H9 (cell line): Measurements from ENCODE around the gene DUSP1. TPM values are rescaled to one million over a fixed set of nuclear protein-coding genes. Genes with fewer than 3 reads are reported as not detected.

ENCODE experiments used
- DNase-seq: peaks from one replicate; pipeline ENCODE4 v3.0.0-alpha.2; 2017
- H2AFZ ChIP-seq: one replicate; pipeline ENCODE4 v1.6.1; 2013; ENCODE audit warnings: mild to moderate bottlenecking, low read length, control low read depth, moderate library complexity
- H2AK5ac ChIP-seq: 2 replicates; pipeline ENCODE4 v1.6.1; 2013; ENCODE audit warnings: low read length, control low read depth, mixed read lengths; ENCODE audit not compliant: insufficient read length
- H2BK120ac ChIP-seq: one replicate; pipeline ENCODE4 v1.6.1; 2013; ENCODE audit warnings: low read depth, mild to moderate bottlenecking, low read length, control low read depth, inconsistent platforms; ENCODE audit not compliant: poor library complexity, severe bottlenecking
- H2BK12ac ChIP-seq: 2 replicates; pipeline ENCODE4 v1.6.1; 2013; ENCODE audit warnings: low read length, control low read depth, mixed read lengths, low read depth; ENCODE audit not compliant: insufficient read length
- H2BK15ac ChIP-seq: 2 replicates; pipeline ENCODE4 v1.6.1; 2013; ENCODE audit warnings: low read depth, low read length, control low read depth
- H2BK20ac ChIP-seq: one replicate; pipeline ENCODE4 v1.6.1; 2013; ENCODE audit warnings: low read depth, mild to moderate bottlenecking, low read length, control low read depth, inconsistent platforms; ENCODE audit not compliant: poor library complexity, severe bottlenecking
- H2BK5ac ChIP-seq: 2 replicates; pipeline ENCODE4 v1.6.1; 2013; ENCODE audit warnings: low read length, control low read depth, mixed read lengths; ENCODE audit not compliant: insufficient read length
- H3K14ac ChIP-seq: 2 replicates; pipeline ENCODE4 v1.6.1; 2013; ENCODE audit warnings: low read length, control low read depth; ENCODE audit not compliant: insufficient read depth
- H3K18ac ChIP-seq: 2 replicates; pipeline ENCODE4 v1.6.1; 2013; ENCODE audit warnings: low read depth, mild to moderate bottlenecking, mixed read lengths, low read length, control low read depth; ENCODE audit not compliant: insufficient read length
- H3K23ac ChIP-seq: 2 replicates; pipeline ENCODE4 v1.6.1; 2013; ENCODE audit warnings: low read length, control low read depth, mixed read lengths, low read depth; ENCODE audit not compliant: insufficient read length
- H3K23me2 ChIP-seq: 2 replicates; pipeline ENCODE4 v1.6.1; 2013; ENCODE audit warnings: low read depth, mild to moderate bottlenecking, mixed read lengths, low read length, control low read depth; ENCODE audit not compliant: insufficient read length, poor library complexity, severe bottlenecking
- H3K27ac ChIP-seq: 2 replicates; pipeline ENCODE4 v1.5.1; 2013; ENCODE audit warnings: low read length, control low read depth, mixed read lengths, low read depth; ENCODE audit not compliant: insufficient read length
- H3K27me3 ChIP-seq: 2 replicates; pipeline ENCODE4 v1.6.1; 2013; ENCODE audit warnings: low read length, control low read depth, inconsistent platforms; ENCODE audit not compliant: insufficient read depth
- H3K4ac ChIP-seq: 2 replicates; pipeline ENCODE4 v1.6.1; 2013; ENCODE audit warnings: low read depth, mild to moderate bottlenecking, control low read depth, inconsistent platforms, low read length, moderate library complexity
- H3K4me1 ChIP-seq: 2 replicates; pipeline ENCODE4 v1.6.1; 2013; ENCODE audit warnings: low read length, control low read depth, inconsistent platforms; ENCODE audit not compliant: insufficient read depth
- H3K4me2 ChIP-seq: 2 replicates; pipeline ENCODE4 v1.6.1; 2013; ENCODE audit warnings: low read length, control low read depth, mixed read lengths; ENCODE audit not compliant: insufficient read length, insufficient read depth
- H3K56ac ChIP-seq: 2 replicates; pipeline ENCODE4 v1.6.1; 2013; ENCODE audit warnings: low read depth, mild to moderate bottlenecking, mixed read lengths, low read length, control low read depth; ENCODE audit not compliant: insufficient read length
- H3K79me1 ChIP-seq: 2 replicates; pipeline ENCODE4 v1.6.1; 2013; ENCODE audit warnings: low read depth, mild to moderate bottlenecking, moderate library complexity, low read length, control low read depth, inconsistent platforms; ENCODE audit not compliant: insufficient read depth, poor library complexity, severe bottlenecking
- H3K79me2 ChIP-seq: 2 replicates; pipeline ENCODE4 v1.6.1; 2013; ENCODE audit warnings: low read length, control low read depth, inconsistent platforms; ENCODE audit not compliant: insufficient read depth
- H3K9ac ChIP-seq: 2 replicates; pipeline ENCODE4 v1.6.1; 2013; ENCODE audit warnings: low read length, control low read depth, mixed read lengths; ENCODE audit not compliant: insufficient read length; ENCODE audit errors: extremely low read depth
- H3K9me3 ChIP-seq: one replicate; pipeline ENCODE4 v1.6.1; 2013; ENCODE audit warnings: low read depth, low read length, inconsistent platforms; ENCODE audit not compliant: control insufficient read depth
- H3T11ph ChIP-seq: one replicate; pipeline ENCODE4 v1.6.1; 2013; ENCODE audit warnings: mild to moderate bottlenecking, low read length, control low read depth, inconsistent platforms
- H4K20me1 ChIP-seq: one replicate; pipeline ENCODE4 v1.6.1; 2013; ENCODE audit not compliant: control insufficient read depth, insufficient read length, insufficient read depth
- H4K5ac ChIP-seq: 2 replicates; pipeline ENCODE4 v1.6.1; 2013; ENCODE audit warnings: low read depth, mild to moderate bottlenecking, mixed read lengths, low read length, control low read depth; ENCODE audit not compliant: insufficient read length
- H4K8ac ChIP-seq: replicated peaks from 2 replicates; pipeline ENCODE4 v1.6.1; 2013; ENCODE audit warnings: low read length, control low read depth, mixed read lengths, low read depth; ENCODE audit not compliant: insufficient read length
- H4K91ac ChIP-seq: 2 replicates; pipeline ENCODE4 v1.6.1; 2013; ENCODE audit warnings: low read depth, mild to moderate bottlenecking, moderate library complexity, mixed read lengths, low read length, control low read depth; ENCODE audit not compliant: insufficient read length
- H3K27ac Mint-ChIP-seq, 3 experiments: 2 replicates in 2 of 3; 3 replicates in 1 of 3; pipeline ENCODE4 v1.8.0; 2020 to 2021; ENCODE audit warnings: mixed read lengths in 3 of 3, mild to moderate bottlenecking in 1 of 3, moderate library complexity in 1 of 3
- H3K27me3 Mint-ChIP-seq: 2 replicates; pipeline ENCODE4 v1.8.0; 2021; ENCODE audit warnings: low read depth, mild to moderate bottlenecking, moderate library complexity, mixed read lengths
- H3K36me3 Mint-ChIP-seq, 3 experiments: 2 replicates in 2 of 3; 3 replicates in 1 of 3; pipeline ENCODE4 v1.8.0; 2020 to 2021; ENCODE audit warnings: low read depth in 3 of 3, mixed read lengths in 3 of 3; ENCODE audit not compliant: insufficient read depth in 1 of 3
- H3K4me1 Mint-ChIP-seq, 2 experiments: 2 replicates each; pipeline ENCODE4 v1.8.0; 2020; ENCODE audit warnings: mixed read lengths in 2 of 2
- H3K4me3 Mint-ChIP-seq, 2 experiments: 2 replicates in 1 of 2; 3 replicates in 1 of 2; pipeline ENCODE4 v1.8.0; 2020 to 2021; ENCODE audit warnings: mild to moderate bottlenecking in 2 of 2, mixed read lengths in 2 of 2, moderate library complexity in 1 of 2
- H3K9me3 Mint-ChIP-seq, 2 experiments: 2 replicates in 1 of 2; 3 replicates in 1 of 2; pipeline ENCODE4 v1.8.0; 2020; ENCODE audit warnings: mild to moderate bottlenecking in 2 of 2, mixed read lengths in 2 of 2, moderate library complexity in 1 of 2
- WGBS: extraction: QIAGEN DNeasy Blood & Tissue Kit; methylation state at CpG from one replicate; pipeline ENCODE4 v1.1.7; 2013; ENCODE audit warnings: missing lambda C conversion rate, low lambda C conversion rate, mixed read lengths; ENCODE audit not compliant: insufficient read length; ENCODE audit errors: extremely low coverage; 5-methylcytosine and 5-hydroxymethylcytosine counted together
- total RNA-seq: library from RNA; stranded (reverse); gene quantifications from 2 replicates; pipeline ENCODE4 v1.2.1, GENCODE V29; 2021
- TF ChIP-seq, protein P1 (sequence below): fragments of 200-600 bp; sonication (generic); conservative IDR thresholded peaks from 3 replicates; pipeline ENCODE4 v1.8.0; 2021; ENCODE audit warnings: antibody characterized with exemption, mild to moderate bottlenecking

Gene DUSP1
- total RNA-seq, 1 experiment from 2014 or later: 10.9 TPM

GRCh38 chr5:172733974-172734346, 37.0 kb downstream of the DUSP1 start:
- H3T11ph ChIP-seq: no peak overlapping the region
- no peaks in the 10 kb centered on the region for H3K9me3 Mint-ChIP-seq
- WGBS: no CpG with 5 or more reads among the region's 4 CpGs
- peaks cover 37% of the 10 kb centered on the region for H3K27me3 Mint-ChIP-seq
- no peak overlapping the region for H3K9ac ChIP-seq
- H3K4me1 Mint-ChIP-seq: no peaks in the 10 kb centered on the region; a peak in 1 of 4 replicates
- no peak overlapping the region for H4K5ac ChIP-seq
- H2AFZ ChIP-seq: no peak overlapping the region
- H4K20me1 ChIP-seq: no peaks in the 10 kb centered on the region
- H3K36me3 Mint-ChIP-seq: no peaks in the 10 kb centered on the region
- no peak overlapping the region for H3K14ac ChIP-seq
- no peak overlapping the region for H3K4ac ChIP-seq
- H3K4me1 ChIP-seq: no peaks in the 10 kb centered on the region
- H3K79me2 ChIP-seq: no peaks in the 10 kb centered on the region
- no peak overlapping the region for H3K18ac ChIP-seq
- H4K91ac ChIP-seq: no peak overlapping the region
- no peak overlapping the region for H2AK5ac ChIP-seq
- no peaks in the 10 kb centered on the region for H3K23me2 ChIP-seq
- H2BK12ac ChIP-seq: no peak overlapping the region
- no peak overlapping the region for H4K8ac ChIP-seq
- H3K27me3 ChIP-seq: no peaks in the 10 kb centered on the region
- no peak overlapping the region for H2BK120ac ChIP-seq
- no peak overlapping the region for H3K56ac ChIP-seq
- H3K4me2 ChIP-seq: no peak overlapping the region
- H3K79me1 ChIP-seq: no peaks in the 10 kb centered on the region
- no peak overlapping the region for H3K27ac Mint-ChIP-seq
- H2BK5ac ChIP-seq: no peak overlapping the region
- TF ChIP-seq, protein P1, sequence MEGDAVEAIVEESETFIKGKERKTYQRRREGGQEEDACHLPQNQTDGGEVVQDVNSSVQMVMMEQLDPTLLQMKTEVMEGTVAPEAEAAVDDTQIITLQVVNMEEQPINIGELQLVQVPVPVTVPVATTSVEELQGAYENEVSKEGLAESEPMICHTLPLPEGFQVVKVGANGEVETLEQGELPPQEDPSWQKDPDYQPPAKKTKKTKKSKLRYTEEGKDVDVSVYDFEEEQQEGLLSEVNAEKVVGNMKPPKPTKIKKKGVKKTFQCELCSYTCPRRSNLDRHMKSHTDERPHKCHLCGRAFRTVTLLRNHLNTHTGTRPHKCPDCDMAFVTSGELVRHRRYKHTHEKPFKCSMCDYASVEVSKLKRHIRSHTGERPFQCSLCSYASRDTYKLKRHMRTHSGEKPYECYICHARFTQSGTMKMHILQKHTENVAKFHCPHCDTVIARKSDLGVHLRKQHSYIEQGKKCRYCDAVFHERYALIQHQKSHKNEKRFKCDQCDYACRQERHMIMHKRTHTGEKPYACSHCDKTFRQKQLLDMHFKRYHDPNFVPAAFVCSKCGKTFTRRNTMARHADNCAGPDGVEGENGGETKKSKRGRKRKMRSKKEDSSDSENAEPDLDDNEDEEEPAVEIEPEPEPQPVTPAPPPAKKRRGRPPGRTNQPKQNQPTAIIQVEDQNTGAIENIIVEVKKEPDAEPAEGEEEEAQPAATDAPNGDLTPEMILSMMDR: no peak
- no peak overlapping the region for H2BK20ac ChIP-seq
- no peak overlapping the region for H2BK15ac ChIP-seq
- H3K27ac ChIP-seq: no peak overlapping the region
- no peaks in the 10 kb centered on the region for H3K9me3 ChIP-seq
- no peak overlapping the region for H3K23ac ChIP-seq
- no peak for DNase-seq
- H3K4me3 Mint-ChIP-seq: no peak overlapping the region
